K562 (cell line): Measurements from ENCODE around the gene SLC6A13. TPM values are rescaled to one million over a fixed set of nuclear protein-coding genes. Genes with fewer than 3 reads are reported as not detected.

Experiments
- ATAC-seq: fragments of 200-7000 bp; cut with Tn5 transposase; 3 replicates; pipeline ENCODE4 v1.9.1; 2020; ENCODE audit warnings: moderate library complexity
- BruUV-seq: library from RNA; stranded (reverse); fragments of 400-500 nt; replicated peaks from 2 replicates; lab custom pipeline; 2021; lab: Mats Ljungman, UMichigan
- CTCF ChIA-PET: fragments of 300-600 bp; formaldehyde crosslinking; extraction: SDS; loops from one replicate; lab custom pipeline; 2021; ENCODE audit warnings: low intra/inter-chr PET ratio; lab: Yijun Ruan, JAX
- POLR2A ChIA-PET: fragments of 300-600, 350-650 bp; sonication (Branson Sonifier 250); formaldehyde crosslinking; extraction: SDS; loops from one replicate; lab custom pipeline; 2021; ENCODE audit warnings: antibody characterized with exemption, inconsistent platforms; lab: Yijun Ruan, JAX
- DNase-seq, 4 experiments: peaks; one replicate each; pipeline versions ENCODE4 v3.0.0 to v3.0.0-alpha.2; 2011 to 2018; ENCODE audit warnings: low spot score in 3 of 4, mixed read lengths in 3 of 4; ENCODE audit errors: extremely low read depth in 1 of 4
- FAIRE-seq: peaks from 2 replicates; lab custom pipeline; 2011; peaks lifted over from hg19 to GRCh38; lab: Jason Lieb, UNC
- H2AFZ ChIP-seq: 2 replicates; pipeline ENCODE4 v1.6.0; 2011; ENCODE audit warnings: low read depth, low read length, control low read depth, inconsistent platforms
- H3K27ac ChIP-seq: fragments of 200-600 bp; 3 replicates; pipeline ENCODE4 v1.8.0; 2011; ENCODE audit warnings: low read depth, mild to moderate bottlenecking, control low read depth, inconsistent platforms, low read length, moderate library complexity, mixed read lengths; ENCODE audit errors: extremely low read depth
- H3K27me3 ChIP-seq, 2 experiments: fragments of 300-600 bp in 1 of 2; 2 replicates in 1 of 2; 3 replicates in 1 of 2; pipeline versions ENCODE4 v1.6.0 to v1.8.0; 2011; ENCODE audit warnings: inconsistent platforms in 2 of 2, low read length in 2 of 2, mild to moderate bottlenecking in 1 of 2, mixed read lengths in 1 of 2, moderate library complexity in 1 of 2; ENCODE audit not compliant: control insufficient read depth in 2 of 2, insufficient read depth in 2 of 2
- H3K36me3 ChIP-seq: fragments of 300-600 bp; 3 replicates; pipeline ENCODE4 v1.8.0; 2011; ENCODE audit warnings: mild to moderate bottlenecking, low read length, inconsistent platforms; ENCODE audit not compliant: control insufficient read depth, insufficient read depth
- H3K4me1 ChIP-seq, 2 experiments: fragments of 200-600 bp in 1 of 2; replicated peaks in 1 of 2; 2 replicates in 1 of 2; 3 replicates in 1 of 2; pipeline versions ENCODE4 v1.5.1 to v1.8.0; 2011; ENCODE audit warnings: inconsistent platforms in 2 of 2, low read length in 2 of 2, mild to moderate bottlenecking in 1 of 2, mixed read lengths in 1 of 2, moderate library complexity in 1 of 2; ENCODE audit not compliant: control insufficient read depth in 2 of 2, insufficient read depth in 2 of 2
- H3K4me2 ChIP-seq: 2 replicates; pipeline ENCODE4 v1.6.1; 2011; ENCODE audit warnings: low read length, control low read depth, inconsistent platforms, mixed read lengths; ENCODE audit not compliant: insufficient read depth
- H3K4me3 ChIP-seq: fragments of 200-600 bp; sonication (generic), shearing (Covaris generic); 2 replicates; pipeline ENCODE4 v1.5.1; 2016; ENCODE audit warnings: control low read depth, inconsistent platforms
- H3K79me2 ChIP-seq: fragments of 200-600 bp; 3 replicates; pipeline ENCODE4 v1.8.0; 2011; ENCODE audit warnings: low read length, inconsistent platforms; ENCODE audit not compliant: control insufficient read depth, insufficient read depth
- H3K9ac ChIP-seq, 2 experiments: 2 replicates each; pipeline versions ENCODE4 v1.6.0 to v1.6.1; 2011; ENCODE audit warnings: low read depth in 2 of 2, low read length in 2 of 2, control low read depth in 1 of 2, inconsistent platforms in 1 of 2, mild to moderate bottlenecking in 1 of 2, mixed read lengths in 1 of 2; ENCODE audit not compliant: insufficient read depth in 1 of 2
- H3K9me1 ChIP-seq: one replicate; pipeline ENCODE4 v1.6.0; 2011; ENCODE audit warnings: inconsistent platforms, mild to moderate bottlenecking, low read length, moderate library complexity; ENCODE audit not compliant: control insufficient read depth, insufficient read depth
- H3K9me3 ChIP-seq: replicated peaks from 2 replicates; pipeline ENCODE4 v1.5.1; 2011; ENCODE audit warnings: low read depth, low read length, inconsistent platforms; ENCODE audit not compliant: control insufficient read depth, insufficient read depth
- H4K20me1 ChIP-seq: replicated peaks from 2 replicates; pipeline ENCODE4 v1.6.1; 2011; ENCODE audit warnings: low read length, inconsistent platforms, mixed read lengths; ENCODE audit not compliant: control insufficient read depth, insufficient read depth
- CLOCK ChIP-seq: fragments of 250-450 bp; sonication (Bioruptor Pico); IDR thresholded peaks from 2 replicates; pipeline ENCODE4 v1.4.0; 2020; ENCODE audit warnings: mild to moderate bottlenecking, moderate library complexity, borderline replicate concordance
- CSDE1 ChIP-seq, 2 experiments: fragments of 450-650 bp; IDR thresholded peaks; 2 replicates each; pipeline ENCODE4 v1.6.1; 2016; ENCODE audit warnings: mild to moderate bottlenecking in 1 of 2
- EP400 ChIP-seq: fragments of 450-650 bp; IDR thresholded peaks from 2 replicates; pipeline ENCODE4 v1.6.1; 2017; ENCODE audit warnings: antibody characterized with exemption, mild to moderate bottlenecking, moderate library complexity
- FOXJ2 ChIP-seq: fragments of 200-800 bp; sonication (Bioruptor generic); IDR thresholded peaks from 2 replicates; pipeline ENCODE4 v1.6.1; 2016; ENCODE audit warnings: missing genetic modification characterization, missing compliant biosample characterization
- HDAC3 ChIP-seq: fragments of 450-650 bp; IDR thresholded peaks from 2 replicates; pipeline ENCODE4 v1.6.1; 2018; ENCODE audit warnings: borderline replicate concordance, mild to moderate bottlenecking, moderate library complexity; ENCODE audit not compliant: partially characterized antibody
- MED1 ChIP-seq: sonication (generic); formaldehyde crosslinking; IDR thresholded peaks from 2 replicates; pipeline ENCODE4 v1.8.1; 2023; ENCODE audit warnings: missing genetic modification reagents, borderline replicate concordance
- NR3C1 ChIP-seq: sonication (generic); formaldehyde crosslinking; IDR thresholded peaks from 2 replicates; pipeline ENCODE4 v1.8.1; 2022; ENCODE audit warnings: missing genetic modification reagents
- RAD21 ChIP-seq, 2 experiments: fragments of 250-450 bp in 1 of 2; fragments of 450-650 bp in 1 of 2; sonication (Bioruptor Pico) in 1 of 2; formaldehyde crosslinking in 1 of 2; IDR thresholded peaks in 1 of 2; conservative IDR thresholded peaks in 1 of 2; 2 replicates each; pipeline versions ENCODE4 v1.4.0 to v1.8.0; 2020 to 2022; ENCODE audit warnings: mild to moderate bottlenecking in 2 of 2, moderate library complexity in 1 of 2
- RB1 ChIP-seq: fragments of 450-650 bp; IDR thresholded peaks from 2 replicates; pipeline ENCODE4 v1.6.1; 2017; ENCODE audit warnings: low read depth, mild to moderate bottlenecking
- SMARCB1 ChIP-seq: IDR thresholded peaks from 2 replicates; pipeline ENCODE4 v1.6.1; 2011; ENCODE audit warnings: improper control_type of control experiment, low read depth; ENCODE audit not compliant: insufficient read length
- WGBS: fragments of 100-300 bp; shearing (Covaris generic); methylation state at CpG from one replicate; pipeline ENCODE4 v1.1.6; 2016; ENCODE audit warnings: low coverage, mixed read lengths; ENCODE audit not compliant: insufficient coverage; ENCODE audit errors: missing lambda C conversion rate; 5-methylcytosine and 5-hydroxymethylcytosine counted together
- in situ Hi-C: fragments of 300-500 bp; cut with MboI; formaldehyde crosslinking; loops from 4 replicates; pipeline ENCODE4 v1.15.0; 2018; ENCODE audit warnings: inconsistent platforms, mixed read lengths
- intact Hi-C: fragments of 100-400 bp; cut with micrococcal nuclease; formaldehyde crosslinking; loops from 2 replicates; pipeline ENCODE4 v1.14.2; 2022
- polyA plus RNA-seq, 8 experiments: library from polyadenylated mRNA; depleted of rRNA in 4 of 8; stranded (reverse) in 5 of 8; unstranded in 3 of 8; fragments of >200 nt; fragmentation: Nextera tagmentation in 2 of 8; fragmentation: Illumina TruSeq in 1 of 8; extraction: Ambion mirVana in 2 of 8; extraction: Trizol in 1 of 8; gene quantifications; 2 replicates each; pipeline versions ENCODE4 v1.2.1 to v1.2.3, GENCODE V29; 2011 to 2014; ENCODE audit warnings: inconsistent platforms in 1 of 8, missing spikeins in 1 of 8
- total RNA-seq, 7 experiments: library from RNA; depleted of rRNA in 6 of 7; stranded (reverse); fragments of >200 nt in 6 of 7; fragmentation: Illumina TruSeq in 2 of 7; extraction: Trizol in 2 of 7; gene quantifications; 2 replicates each; pipeline versions ENCODE4 v1.2.1 to v1.2.3, GENCODE V29; 2011 to 2021; ENCODE audit warnings: low replicate concordance in 1 of 7
- TF ChIP-seq, protein P1 (sequence below): sonication (generic); formaldehyde crosslinking; IDR thresholded peaks from 2 replicates; pipeline ENCODE4 v1.8.0; 2022; ENCODE audit warnings: mild to moderate bottlenecking, missing genetic modification reagents
- TF ChIP-seq, protein P2 (sequence below): sonication (generic); formaldehyde crosslinking; IDR thresholded peaks from 2 replicates; pipeline ENCODE4 v1.8.0; 2022; ENCODE audit warnings: missing genetic modification reagents, mild to moderate bottlenecking, moderate library complexity, borderline replicate concordance

Gene SLC6A13
- total and polyA plus RNA-seq, 9 of the 15 experiments (the other 6 are each of a cell fraction or from before 2014, with no cell fraction given), result 0.06 to 0.33 (median 0.22) TPM; not detected in 4

DNA sequence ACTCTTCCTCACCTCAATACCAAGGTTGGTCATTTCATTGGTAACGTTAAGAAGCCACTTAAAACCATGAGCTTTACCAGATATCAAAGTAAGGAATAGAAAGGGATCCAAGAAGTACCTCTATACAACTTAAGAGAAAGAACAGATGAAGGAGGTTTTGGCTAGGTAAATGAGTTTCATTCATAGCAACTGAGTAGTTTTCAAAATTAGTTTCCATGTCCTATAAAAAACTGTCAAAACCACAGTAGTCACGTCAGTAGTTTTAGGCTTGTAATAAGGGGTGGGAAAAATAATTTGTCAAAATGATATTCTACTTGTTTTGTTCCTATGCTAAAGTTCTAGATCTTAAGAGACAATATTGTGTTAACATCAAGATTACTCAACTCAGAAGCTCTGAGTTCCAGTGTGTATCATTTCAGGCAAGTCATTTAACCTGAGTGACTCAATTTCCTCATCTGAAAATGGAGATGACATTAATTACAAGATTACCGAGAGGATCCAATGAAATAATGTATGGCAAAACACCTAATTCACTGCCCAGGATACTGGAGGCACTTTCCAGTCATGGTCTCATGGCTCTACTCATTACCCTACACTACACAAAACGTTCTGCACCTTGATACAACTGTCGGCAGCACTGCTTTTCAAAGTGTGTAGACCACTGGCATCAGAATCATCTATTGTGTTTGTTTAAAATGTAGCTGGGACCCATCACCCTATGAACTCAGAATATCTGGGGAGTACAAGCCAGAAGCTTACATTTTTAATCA lies 24.1 kb upstream of the SLC6A13 start:
- no peaks in the 10 kb centered on the region for H3K9me3 ChIP-seq
- intact Hi-C loops (no loop called here), in situ Hi-C loops (no loop called here)
- H3K4me3 ChIP-seq, result no peak overlapping the region
- BruUV-seq, result no TSS peak
- H2AFZ ChIP-seq, result no peak overlapping the region
- H3K9me1 ChIP-seq, result no peaks in the 10 kb centered on the region
- no peak overlapping the region for H3K9ac ChIP-seq
- no peaks in the 10 kb centered on the region for H3K4me1 ChIP-seq
- 78% methylated on average over 5 of the region's 5 CpGs for WGBS
- TF ChIP-seq RB1 (no peak), MED1 (CRISPR knock-in tag) (no peak), RAD21 (CRISPR knock-in tag; conservative IDR thresholded peaks at IDR 0.05 in 1 of 2, IDR thresholded peaks at IDR 0.05 in 1 of 2) (no peak), HDAC3 (no peak), CLOCK (CRISPR knock-in tag) (no peak), CSDE1 (IDR thresholded peaks at IDR 0.05) (no peak), FOXJ2 (tag) (no peak), SMARCB1 (no peak), NR3C1 (CRISPR knock-in tag) (no peak), EP400 (no peak)
- TF ChIP-seq, protein P1, sequence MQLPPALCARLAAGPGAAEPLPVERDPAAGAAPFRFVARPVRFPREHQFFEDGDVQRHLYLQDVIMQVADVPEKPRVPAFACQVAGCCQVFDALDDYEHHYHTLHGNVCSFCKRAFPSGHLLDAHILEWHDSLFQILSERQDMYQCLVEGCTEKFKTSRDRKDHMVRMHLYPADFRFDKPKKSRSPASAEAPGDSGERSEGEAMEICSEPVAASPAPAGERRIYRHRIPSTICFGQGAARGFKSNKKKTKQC (CRISPR knock-in tag), result no peak
- TF ChIP-seq, protein P2, sequence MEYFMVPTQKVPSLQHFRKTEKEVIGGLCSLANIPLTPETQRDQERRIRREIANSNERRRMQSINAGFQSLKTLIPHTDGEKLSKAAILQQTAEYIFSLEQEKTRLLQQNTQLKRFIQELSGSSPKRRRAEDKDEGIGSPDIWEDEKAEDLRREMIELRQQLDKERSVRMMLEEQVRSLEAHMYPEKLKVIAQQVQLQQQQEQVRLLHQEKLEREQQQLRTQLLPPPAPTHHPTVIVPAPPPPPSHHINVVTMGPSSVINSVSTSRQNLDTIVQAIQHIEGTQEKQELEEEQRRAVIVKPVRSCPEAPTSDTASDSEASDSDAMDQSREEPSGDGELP (CRISPR knock-in tag), result no peak
- TF ChIP-seq, all 486 proteins: peak for 0
- ATAC-seq (no peak), FAIRE-seq (no peak), DNase-seq (no peak)
- no peaks in the 10 kb centered on the region for H3K79me2 ChIP-seq
- no peaks in the 10 kb centered on the region for H3K27me3 ChIP-seq
- no peak overlapping the region for H3K27ac ChIP-seq
- CTCF ChIA-PET, result no interaction called here
- peaks cover 34% of the 10 kb centered on the region; the same call in 2 of the 3 replicates for H3K36me3 ChIP-seq
- no peaks in the 10 kb centered on the region for H4K20me1 ChIP-seq
- POLR2A ChIA-PET, result no interaction called here
- H3K4me2 ChIP-seq, result no peak overlapping the region
